T47D (cell line): ENCODE results near the gene MIA2.

Experiments
- DNase-seq, 2 experiments: peaks; one replicate each; pipeline versions ENCODE4 v3.0.0 to v3.0.0-alpha.2; 2011 to 2012; ENCODE audit warnings: low read depth in 1 of 2, low spot score in 1 of 2
- JUND ChIP-seq: IDR thresholded peaks from 2 replicates; pipeline ENCODE4 v1.6.1; 2012; ENCODE audit warnings: low read depth
- in situ Hi-C: cut with HindIII; loops from 2 replicates; pipeline ENCODE4 v1.10.0; 2016; ENCODE audit warnings: low sequenced_read_pairs, low pct_unique_long_range_greater_than_20kb

Gene MIA2

DNA sequence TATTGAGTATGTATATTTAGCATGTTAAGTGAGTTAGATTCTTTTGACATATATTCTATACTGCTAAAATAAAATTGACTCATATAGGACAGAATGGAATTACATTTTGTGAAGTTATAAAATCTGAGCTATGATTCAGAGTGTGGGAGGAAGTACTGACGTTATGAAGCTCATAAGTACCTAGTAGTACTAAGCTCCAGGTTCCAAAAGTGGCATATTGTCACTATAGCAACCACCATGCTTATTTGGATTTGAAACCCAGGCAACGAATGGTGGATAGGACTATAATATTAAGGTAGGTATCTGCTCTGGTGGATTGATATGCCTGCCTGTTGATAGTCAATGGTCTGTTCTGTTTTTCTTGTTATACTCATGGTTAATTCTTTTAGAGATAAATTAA is 200.7 kb downstream of the MIA2 start:
- in situ Hi-C loops: no loop called here
- DNase-seq: no peak
- no peak for TF ChIP-seq JUND

DNA sequence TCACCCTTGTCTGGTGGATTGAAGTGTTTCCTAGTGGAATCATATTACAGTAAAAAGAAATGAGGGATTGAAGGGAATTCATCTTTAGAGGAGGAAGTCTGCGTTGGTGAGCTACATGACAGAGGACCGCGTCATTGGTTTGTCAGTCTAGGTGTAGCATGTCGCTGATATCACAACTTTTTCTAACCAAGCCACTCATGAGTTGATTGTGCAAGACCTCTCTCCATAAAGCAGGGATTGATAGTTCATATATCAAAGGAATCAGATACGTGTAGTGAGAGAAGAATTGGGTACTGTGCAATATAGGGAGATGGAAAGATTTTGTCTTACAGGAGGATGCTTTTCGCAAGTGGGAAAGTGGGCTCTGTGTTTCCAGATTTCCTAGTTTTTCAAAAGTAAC is 201.5 kb downstream of the MIA2 start:
- TF ChIP-seq JUND: no peak
- in situ Hi-C loops: no loop called here
- DNase-seq: no peak
